OCI-LY3 (cell line): ENCODE measurements around the gene GABRB2.

ENCODE experiments used
- CTCF ChIP-seq: fragments of 200-600, 300-600 bp; sonication (generic); IDR thresholded peaks from 2 replicates; pipeline ENCODE4 v1.5.1; 2014; ENCODE audit warnings: antibody characterized with exemption, low read length, low read depth
- EZH2phosphoT487 ChIP-seq: fragments of 200-600 bp; shearing (Covaris generic); IDR thresholded peaks from 2 replicates; pipeline ENCODE4 v1.6.1; 2018; ENCODE audit warnings: antibody characterized with exemption, mixed run types, low read depth

DNA sequence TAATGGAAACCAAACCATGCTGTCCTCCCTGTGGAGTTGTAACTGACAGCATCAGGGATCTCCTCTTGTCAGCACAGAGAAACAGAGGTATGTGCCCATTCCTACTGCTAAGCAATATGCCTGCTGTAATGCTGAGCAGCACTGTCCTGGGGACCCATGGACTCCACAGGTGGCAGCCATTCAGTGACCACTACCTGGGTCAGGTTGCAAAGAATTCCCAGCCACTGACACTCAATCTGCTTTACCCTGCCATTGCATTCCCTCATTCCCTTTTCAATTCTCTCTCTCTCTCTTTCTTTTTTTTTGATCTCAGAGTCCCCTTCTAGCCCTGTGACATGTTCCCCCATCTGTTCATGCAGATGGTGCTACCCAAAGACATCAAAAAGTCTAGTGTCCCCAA is 104.1 kb downstream of the GABRB2 start:
- TF ChIP-seq CTCF: no peak
- TF ChIP-seq EZH2phosphoT487: no peak
